IMR-90 (cell line): ENCODE results near the gene EPS8. TPM values are rescaled to one million over a fixed set of nuclear protein-coding genes. Genes with fewer than 3 reads are reported as not detected.

Source experiments
- ATAC-seq: fragments of 200-7000 bp; cut with Tn5 transposase; 2 replicates; pipeline ENCODE4 v1.9.1; 2020; ENCODE audit warnings: low read depth, mild to moderate bottlenecking, moderate library complexity
- BruUV-seq: library from RNA; stranded (reverse); fragments of 400-500 nt; replicated peaks from 2 replicates; lab custom pipeline; 2021; lab: Mats Ljungman, UMichigan
- CTCF ChIA-PET: fragments of 300-600 bp; formaldehyde crosslinking; extraction: SDS; loops from one replicate; lab custom pipeline; 2021; ENCODE audit warnings: antibody characterized with exemption; lab: Yijun Ruan, JAX
- POLR2A ChIA-PET: fragments of 300-600 bp; sonication (Branson Sonifier 250); formaldehyde crosslinking; loops from one replicate; lab custom pipeline; 2022; ENCODE audit warnings: antibody characterized with exemption; ENCODE audit not compliant: unreplicated experiment; lab: Charles Lee
- DNase-seq: peaks from one replicate; pipeline ENCODE4 v3.0.0; 2013
- H2AFZ ChIP-seq: replicated peaks from 2 replicates; pipeline ENCODE3; 2013; ENCODE audit warnings: low read length, mild to moderate bottlenecking; ENCODE audit not compliant: poor library complexity
- H2AK5ac ChIP-seq: 2 replicates; pipeline ENCODE4 v1.6.1; 2013; ENCODE audit warnings: low read depth, low read length, inconsistent platforms
- H2AK9ac ChIP-seq: replicated peaks from 2 replicates; pipeline ENCODE3; 2013; ENCODE audit warnings: mild to moderate bottlenecking, low read depth, low read length, moderate library complexity; ENCODE audit not compliant: poor library complexity
- H2BK120ac ChIP-seq: 2 replicates; pipeline ENCODE4 v1.6.1; 2013; ENCODE audit warnings: low read depth, low read length, inconsistent platforms
- H2BK15ac ChIP-seq: 3 replicates; pipeline ENCODE4 v1.6.1; 2013; ENCODE audit warnings: low read depth, low read length, inconsistent platforms
- H2BK20ac ChIP-seq: 2 replicates; pipeline ENCODE4 v1.6.1; 2013; ENCODE audit warnings: low read depth, mild to moderate bottlenecking, inconsistent platforms, low read length, moderate library complexity
- H2BK5ac ChIP-seq: 2 replicates; pipeline ENCODE4 v1.6.1; 2013; ENCODE audit warnings: mild to moderate bottlenecking, low read depth, low read length, inconsistent platforms; ENCODE audit not compliant: poor library complexity, severe bottlenecking
- H3K14ac ChIP-seq: replicated peaks from 2 replicates; pipeline ENCODE4 v1.6.1; 2013; ENCODE audit warnings: low read depth, low read length, inconsistent platforms
- H3K18ac ChIP-seq: 2 replicates; pipeline ENCODE4 v1.6.1; 2013; ENCODE audit warnings: low read depth, low read length, control low read depth
- H3K23ac ChIP-seq: 2 replicates; pipeline ENCODE4 v1.6.1; 2013; ENCODE audit warnings: low read depth, low read length, inconsistent platforms
- H3K27ac ChIP-seq: 2 replicates; pipeline ENCODE4 v1.5.1; 2013; ENCODE audit warnings: mild to moderate bottlenecking, control low read depth, low read length; ENCODE audit not compliant: insufficient read depth
- H3K27me3 ChIP-seq: 2 replicates; pipeline ENCODE4 v1.6.1; 2013; ENCODE audit warnings: low read length; ENCODE audit not compliant: control insufficient read depth, insufficient read depth
- H3K36me3 ChIP-seq: 2 replicates; pipeline ENCODE4 v1.6.1; 2013; ENCODE audit warnings: low read length, mixed read lengths; ENCODE audit not compliant: control insufficient read depth, insufficient read depth
- H3K4ac ChIP-seq: 2 replicates; pipeline ENCODE4 v1.6.1; 2013; ENCODE audit warnings: low read depth, low read length, inconsistent platforms
- H3K4me1 ChIP-seq: 2 replicates; pipeline ENCODE4 v1.6.1; 2013; ENCODE audit warnings: low read length, mixed read lengths; ENCODE audit not compliant: control insufficient read depth, insufficient read depth
- H3K4me2 ChIP-seq: 2 replicates; pipeline ENCODE4 v1.6.1; 2013; ENCODE audit warnings: low read depth, mild to moderate bottlenecking, control low read depth, low read length, moderate library complexity
- H3K4me3 ChIP-seq: 2 replicates; pipeline ENCODE4 v1.5.1; 2013; ENCODE audit warnings: low read depth, mild to moderate bottlenecking, control low read depth, low read length, moderate library complexity; ENCODE audit not compliant: insufficient read depth
- H3K56ac ChIP-seq: 2 replicates; pipeline ENCODE4 v1.6.1; 2013; ENCODE audit warnings: low read length, inconsistent platforms; ENCODE audit not compliant: insufficient read depth; ENCODE audit errors: extremely low read depth
- H3K79me1 ChIP-seq, 2 experiments: 2 replicates each; pipeline ENCODE4 v1.6.1; 2013; ENCODE audit warnings: low read length in 2 of 2, inconsistent platforms in 1 of 2, low read depth in 1 of 2
- H3K9ac ChIP-seq: 2 replicates; pipeline ENCODE4 v1.6.1; 2013; ENCODE audit warnings: low read depth, low read length, control low read depth
- H3K9me1 ChIP-seq: 2 replicates; pipeline ENCODE4 v1.6.1; 2013; ENCODE audit warnings: low read length, inconsistent platforms; ENCODE audit not compliant: insufficient read depth
- H3K9me3 ChIP-seq: 2 replicates; pipeline ENCODE4 v1.6.1; 2013; ENCODE audit warnings: low read length; ENCODE audit not compliant: control insufficient read depth, insufficient read depth
- H4K20me1 ChIP-seq: 2 replicates; pipeline ENCODE4 v1.6.1; 2013; ENCODE audit warnings: low read length, inconsistent platforms; ENCODE audit not compliant: insufficient read depth
- H4K5ac ChIP-seq: 2 replicates; pipeline ENCODE4 v1.6.1; 2013; ENCODE audit warnings: mild to moderate bottlenecking, low read depth, low read length, control low read depth
- H4K8ac ChIP-seq, 2 experiments: 2 replicates each; pipeline ENCODE4 v1.6.1; 2013; ENCODE audit warnings: low read depth in 2 of 2, low read length in 2 of 2, control low read depth in 1 of 2, inconsistent platforms in 1 of 2
- H4K91ac ChIP-seq: 2 replicates; pipeline ENCODE4 v1.6.1; 2013; ENCODE audit warnings: low read depth, low read length, inconsistent platforms; ENCODE audit not compliant: insufficient read depth
- BHLHE40 ChIP-seq: fragments of 150-350 bp; IDR thresholded peaks from 2 replicates; pipeline ENCODE4 v1.6.1; 2016; ENCODE audit warnings: mild to moderate bottlenecking, low read depth, low read length
- CEBPB ChIP-seq: IDR thresholded peaks from 2 replicates; pipeline ENCODE4 v1.6.1; 2012; ENCODE audit warnings: low read depth, low read length, improper control_type of control experiment
- ELK1 ChIP-seq: fragments of 150-350 bp; IDR thresholded peaks from 2 replicates; pipeline ENCODE4 v1.6.1; 2016; ENCODE audit warnings: low read depth, mild to moderate bottlenecking, low read length, moderate library complexity, borderline replicate concordance
- POLR2A ChIP-seq: IDR thresholded peaks from 2 replicates; pipeline ENCODE4 v1.6.1; 2012; ENCODE audit warnings: mild to moderate bottlenecking, low read depth, low read length
- RAD21 ChIP-seq: IDR thresholded peaks from 2 replicates; pipeline ENCODE4 v1.6.1; 2012; ENCODE audit warnings: low read length, improper control_type of control experiment
- RCOR1 ChIP-seq: IDR thresholded peaks from 2 replicates; pipeline ENCODE4 v1.6.1; 2012; ENCODE audit warnings: mild to moderate bottlenecking, low read length, improper control_type of control experiment; ENCODE audit not compliant: insufficient replicate concordance
- RFX5 ChIP-seq: IDR thresholded peaks from 2 replicates; pipeline ENCODE4 v1.8.0; 2012; ENCODE audit warnings: low read depth, mild to moderate bottlenecking, low read length, moderate library complexity
- WGBS, 2 experiments: methylation state at CpG; one replicate each; pipeline versions ENCODE4 v1.1.5 to v1.1.7; 2013; ENCODE audit warnings: missing lambda C conversion rate in 2 of 2; ENCODE audit not compliant: insufficient read length in 1 of 2; ENCODE audit errors: extremely low coverage in 2 of 2; 5-methylcytosine and 5-hydroxymethylcytosine counted together
- dilution Hi-C: fragments of 300-500 bp; cut with HindIII; formaldehyde crosslinking; loops from one replicate; pipeline ENCODE4 v1.14.3; 2018; ENCODE audit warnings: low sequenced_read_pairs; ENCODE audit not compliant: unreplicated experiment
- in situ Hi-C: fragments of 300-500 bp; cut with MboI; formaldehyde crosslinking; loops from 3 replicates; pipeline ENCODE4 v1.14.3; 2019; ENCODE audit warnings: low sequenced_read_pairs, inconsistent platforms, mixed read lengths
- intact Hi-C: fragments of 100-400 bp; cut with micrococcal nuclease; formaldehyde crosslinking; loops from 2 replicates; pipeline ENCODE4 v1.10.0; 2022
- polyA plus RNA-seq, 3 experiments: library from polyadenylated mRNA; depleted of rRNA; stranded (reverse); fragments of >200 nt; gene quantifications; 2 replicates each; pipeline ENCODE4 v1.2.3, GENCODE V29; 2012; ENCODE audit warnings: low replicate concordance in 1 of 3
- total RNA-seq: library from RNA; depleted of rRNA; stranded (reverse); fragments of >200 nt; gene quantifications from 2 replicates; pipeline ENCODE4 v1.2.3, GENCODE V29; 2012

EPS8 gene
- total and polyA plus RNA-seq, 2 of the 4 experiments (the other 2 are of a cell fraction): 45.1 to 104 TPM

- Histone ChIP-seq H3K4me3 (no peak overlapping the region), H4K20me1 (no peaks in the 10 kb centered on the region), H3K4me1 (peaks cover 26% of the 10 kb centered on the region), H3K79me1 (peaks cover 4 to 30% of the 10 kb centered on the region in 2 experiments; a peak in 3 of 4 replicates), H3K36me3 (peaks cover 4% of the 10 kb centered on the region), H3K27me3 (no peaks in the 10 kb centered on the region), H3K14ac (no peak overlapping the region), H2AK9ac (no peak overlapping the region), H2BK15ac (no peak overlapping the region), H4K5ac (no peak overlapping the region), H4K8ac (no peak overlapping the region), H3K4me2 (no peak overlapping the region), H2BK120ac (no peak overlapping the region), H3K18ac (no peak overlapping the region), H3K56ac (no peak overlapping the region), H2AK5ac (no peak overlapping the region), H3K9ac (no peak overlapping the region), H3K23ac (no peak overlapping the region), H3K9me3 (no peaks in the 10 kb centered on the region), H3K4ac (no peak overlapping the region), H2BK20ac (no peak overlapping the region), H4K91ac (no peak overlapping the region), H2BK5ac (peak overlapping the region; percentile 58), H3K9me1 (peaks cover 17% of the 10 kb centered on the region), H2AFZ (no peak overlapping the region), H3K27ac (no peak overlapping the region)
- ChIA-PET POLR2A (no interaction called here), CTCF (no interaction called here)
- no TSS peak for BruUV-seq
- dilution Hi-C loops (no loop called here), in situ Hi-C loops (no loop called here), intact Hi-C loops (no loop called here)
- no CpG with 5 or more reads among the region's 1 CpG for WGBS, 2 experiments
- ATAC-seq (no peak), DNase-seq (no peak)
- TF ChIP-seq RCOR1 (no peak), POLR2A (no peak), ELK1 (no peak), RAD21 (no peak), RFX5 (no peak), CEBPB (no peak), BHLHE40 (no peak)
Measured at GRCh38 chr12:15633201-15633600, 156.0 kb downstream of the EPS8 start.
